AG08395 (cell line): ENCODE measurements around the gene GRID1.

Experiments used
- DNase-seq: peaks from one replicate; pipeline ENCODE4 v3.0.0; 2012; ENCODE audit warnings: mixed read lengths, low spot score

Gene GRID1

GRCh38 chr10:85615556-85615955 lies 751.0 kb downstream of the GRID1 start:
- DNase-seq: no peak

GRCh38 chr10:85614981-85615380 lies 751.6 kb downstream of the GRID1 start:
- no peak for DNase-seq

- no peak for DNase-seq
These were observed 752.0 kb downstream of the GRID1 start for GRCh38 chr10:85614566-85614965.

DNA sequence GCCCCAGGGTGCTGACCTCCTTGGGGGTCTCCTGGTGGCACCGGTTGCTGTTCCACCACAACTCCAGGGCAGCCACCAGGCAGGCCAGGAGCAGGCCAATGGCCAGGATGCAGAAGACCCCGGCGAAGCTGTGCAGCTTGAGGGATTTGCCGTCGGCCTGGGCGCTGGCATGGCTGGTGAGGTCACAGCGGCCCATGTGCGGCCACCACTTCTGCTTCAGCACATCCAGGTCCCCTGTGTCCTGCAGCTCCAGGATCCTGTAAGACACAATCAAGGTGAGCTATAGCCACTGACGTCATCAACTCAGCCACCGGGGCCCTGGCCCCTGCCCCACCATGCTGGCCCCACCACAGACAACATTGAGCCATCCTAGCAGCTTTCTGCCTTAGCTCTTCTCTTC lies 753.2 kb downstream of the GRID1 start:
- DNase-seq: no peak

DNA sequence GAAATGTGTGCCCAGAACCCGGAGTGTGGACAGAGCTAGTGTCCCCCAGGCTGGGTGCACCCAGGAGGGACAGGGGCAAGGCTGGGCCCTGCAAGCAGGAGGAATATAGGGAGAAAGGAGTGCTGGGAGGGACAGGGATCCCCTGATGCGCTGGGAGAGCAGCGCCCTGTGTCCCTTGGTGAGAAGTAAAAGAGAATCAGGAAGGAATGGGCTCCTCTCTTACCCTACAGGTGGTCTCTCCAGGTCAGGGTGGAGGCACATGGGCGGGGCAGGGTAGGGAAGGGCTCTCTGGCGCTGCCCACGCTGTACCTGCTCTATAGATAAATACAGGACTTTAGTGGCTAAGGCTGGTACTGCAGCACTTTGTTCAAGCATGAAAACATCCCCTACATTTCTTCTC lies 753.8 kb downstream of the GRID1 start:
- DNase-seq: no peak

DNA sequence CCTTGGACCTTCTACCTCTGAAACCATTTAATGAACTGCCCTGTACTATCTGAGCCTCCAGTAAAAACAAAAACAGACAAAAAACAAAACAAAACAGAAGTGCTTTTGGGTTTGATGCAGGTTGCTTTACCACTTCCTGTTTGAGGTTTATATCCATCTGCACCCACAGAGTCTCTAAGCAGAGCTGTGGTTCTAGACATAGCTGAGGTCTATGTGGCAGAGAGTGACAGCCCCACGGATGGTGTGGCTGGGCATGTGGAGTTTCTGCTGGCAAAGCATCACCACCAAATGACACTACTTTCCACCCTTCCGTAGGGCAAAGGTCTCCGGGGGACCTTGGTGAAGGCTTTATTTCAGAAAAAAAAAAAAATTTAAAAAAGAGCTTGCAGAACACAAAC lies 754.2 kb downstream of the GRID1 start:
- DNase-seq: no peak

DNA sequence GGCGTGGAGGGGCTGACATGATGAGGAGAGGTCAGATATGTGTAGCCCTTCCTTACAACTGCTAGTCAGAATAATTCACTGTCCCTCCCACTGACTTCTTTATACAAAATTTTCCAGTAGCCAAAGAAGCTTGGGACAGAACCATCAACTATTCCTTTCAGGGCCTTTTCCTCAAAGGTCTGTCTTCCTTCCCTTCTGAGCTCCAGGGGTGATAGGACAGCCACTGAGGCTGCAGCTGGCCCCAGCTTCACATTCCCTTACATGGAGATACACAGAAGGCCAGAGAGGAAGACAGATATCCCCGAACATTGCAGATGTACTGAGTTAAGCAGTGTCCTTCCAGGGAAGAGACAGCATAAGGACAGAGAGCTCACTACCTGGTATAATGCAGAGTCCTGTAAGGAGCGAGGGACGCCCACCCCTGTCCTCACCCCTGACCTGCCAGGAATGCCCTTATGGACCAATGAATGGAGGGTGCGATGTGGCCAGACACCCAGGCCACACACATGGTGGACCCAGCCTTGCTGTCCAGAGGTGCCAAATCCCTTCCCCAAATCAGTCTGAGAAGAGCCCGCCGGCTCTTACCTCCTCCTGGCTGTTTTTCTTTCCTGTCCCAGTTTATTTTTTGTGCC lies 754.7 kb downstream of the GRID1 start:
- DNase-seq: no peak

GRCh38 chr10:85611093-85611740 lies 755.4 kb downstream of the GRID1 start:
- DNase-seq: no peak

- no peak for DNase-seq
These were observed 756.1 kb downstream of the GRID1 start for GRCh38 chr10:85610381-85611092.

GRCh38 chr10:85609509-85609908 lies 757.1 kb downstream of the GRID1 start:
- no peak for DNase-seq

DNA sequence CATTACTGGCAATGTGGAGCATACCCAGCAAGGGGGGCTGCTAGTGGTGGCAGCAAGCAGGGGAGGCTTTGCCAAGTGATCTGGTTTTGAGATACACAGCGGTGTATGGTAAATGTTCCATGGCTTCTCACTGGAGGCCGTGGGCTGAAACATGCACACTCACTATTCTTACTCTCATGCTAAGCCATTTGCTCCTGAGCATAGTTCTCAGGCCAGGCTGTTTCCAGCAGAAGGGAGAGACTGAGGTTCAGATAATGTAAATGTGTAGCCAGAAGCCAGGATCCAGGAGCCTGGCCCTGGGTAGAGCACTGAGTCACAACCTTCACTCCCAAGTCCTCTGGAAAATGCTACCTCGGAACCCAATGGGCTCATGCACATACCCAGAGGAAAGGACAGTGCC lies 757.9 kb downstream of the GRID1 start:
- DNase-seq: no peak

DNA sequence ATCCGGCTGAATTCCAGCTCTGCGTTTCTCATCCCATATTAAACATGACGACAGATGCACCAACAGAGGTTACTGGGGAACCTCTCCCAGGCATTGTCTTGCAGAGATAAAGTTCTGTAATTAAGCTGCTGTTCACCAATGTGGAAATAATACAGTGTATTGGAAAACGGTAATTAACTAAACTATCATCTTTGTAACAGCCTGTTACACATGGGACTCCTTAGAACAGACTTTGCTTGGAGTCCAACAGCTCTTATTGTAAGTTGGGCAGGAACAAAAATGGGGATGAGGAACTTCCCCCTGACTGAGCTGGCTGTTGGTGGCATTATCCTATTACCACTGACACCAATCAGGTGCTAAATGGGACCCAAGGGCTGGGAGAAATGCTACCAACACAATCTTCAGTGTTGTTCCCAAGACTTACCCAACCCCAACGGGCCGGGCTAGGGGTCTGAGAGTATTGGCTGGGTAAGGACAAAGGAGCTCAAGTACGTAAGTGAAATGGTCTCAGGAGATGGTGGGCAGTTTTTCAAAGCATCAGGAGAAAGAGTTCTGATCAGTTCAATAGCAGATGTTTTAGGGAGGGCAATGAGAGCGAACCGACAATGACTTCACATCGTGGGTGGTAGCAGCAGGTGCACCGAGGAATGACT lies 759.4 kb downstream of the GRID1 start:
- DNase-seq: no peak

DNA sequence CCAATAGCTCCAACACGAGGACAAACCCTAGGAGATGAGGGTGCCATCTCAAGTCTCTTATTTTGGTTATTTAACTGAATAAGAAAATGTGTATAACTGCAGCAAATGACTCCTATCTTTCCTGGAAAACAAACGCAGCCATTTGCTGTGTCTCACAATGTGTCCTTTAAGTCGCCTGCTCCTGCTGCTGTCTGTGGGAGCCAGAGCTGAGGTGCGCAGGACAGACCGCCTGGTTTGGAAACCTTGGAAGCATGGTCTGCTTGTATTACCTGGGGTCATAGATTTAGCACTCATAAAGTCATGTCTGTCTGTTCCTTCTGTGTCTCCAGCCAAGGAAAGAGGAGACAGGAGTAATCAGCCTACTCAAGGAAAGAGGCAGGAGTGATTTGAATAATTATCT lies 760.2 kb downstream of the GRID1 start:
- no peak for DNase-seq

- no peak for DNase-seq
These were observed 761.7 kb downstream of the GRID1 start for GRCh38 chr10:85604884-85605283.

GRCh38 chr10:85604136-85604725 lies 762.4 kb downstream of the GRID1 start:
- no peak for DNase-seq

GRCh38 chr10:85603151-85603940 lies 763.2 kb downstream of the GRID1 start:
- no peak for DNase-seq

DNA sequence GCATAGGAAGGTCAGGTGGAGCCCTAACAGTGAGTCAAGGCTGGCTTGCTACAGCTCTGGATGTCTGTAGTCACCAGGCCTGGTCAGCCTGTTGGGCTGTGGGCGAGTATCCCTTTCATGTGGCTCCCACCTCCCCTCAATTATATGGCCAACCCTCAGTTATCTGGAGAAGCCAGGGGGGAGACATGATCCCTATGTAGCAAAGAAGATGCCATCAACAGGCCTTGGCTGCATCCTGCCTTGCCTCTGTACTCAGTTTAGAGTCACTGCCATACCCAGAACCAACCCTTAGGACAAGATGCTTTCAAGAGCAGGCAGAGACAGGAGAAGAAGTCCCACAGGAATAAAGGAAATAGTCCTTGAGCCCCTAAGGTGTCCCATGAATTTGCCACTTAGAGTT lies 763.9 kb downstream of the GRID1 start:
- no peak for DNase-seq

DNA sequence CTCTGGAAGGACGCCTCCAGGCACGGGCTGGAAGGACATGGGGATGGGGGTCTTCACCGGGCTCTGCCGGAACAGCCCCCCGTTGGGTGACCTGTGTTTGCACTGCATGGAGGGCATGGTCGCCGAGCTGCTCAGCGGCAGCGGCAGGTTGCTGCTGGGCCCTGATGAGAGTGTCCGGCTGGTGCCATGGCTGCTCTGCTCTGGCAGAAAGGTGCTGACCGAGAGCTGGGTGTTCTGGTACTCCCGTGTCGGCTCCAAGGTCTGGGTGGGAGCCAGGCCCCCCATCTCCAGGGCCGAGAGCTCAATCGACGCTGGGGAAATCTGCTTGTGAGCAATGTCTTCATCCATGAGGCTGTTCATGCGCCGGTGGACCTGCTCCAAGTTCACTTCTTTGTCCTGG lies 764.3 kb downstream of the GRID1 start:
- no peak for DNase-seq

- DNase-seq: no peak
These were observed 765.1 kb downstream of the GRID1 start for GRCh38 chr10:85601526-85601925.

- DNase-seq: no peak
These were observed 765.9 kb downstream of the GRID1 start for GRCh38 chr10:85600744-85601081.

GRCh38 chr10:85600026-85600743 lies 766.4 kb downstream of the GRID1 start:
- DNase-seq: no peak
